Measurements from ENCODE around the gene CSTPP1.
"Not testable (repeated sequence)": the region's sequence is repeated elsewhere in the genome, so short reads cannot be mapped to it uniquely, and the experiment has no call there.

CSTPP1 gene

DNA sequence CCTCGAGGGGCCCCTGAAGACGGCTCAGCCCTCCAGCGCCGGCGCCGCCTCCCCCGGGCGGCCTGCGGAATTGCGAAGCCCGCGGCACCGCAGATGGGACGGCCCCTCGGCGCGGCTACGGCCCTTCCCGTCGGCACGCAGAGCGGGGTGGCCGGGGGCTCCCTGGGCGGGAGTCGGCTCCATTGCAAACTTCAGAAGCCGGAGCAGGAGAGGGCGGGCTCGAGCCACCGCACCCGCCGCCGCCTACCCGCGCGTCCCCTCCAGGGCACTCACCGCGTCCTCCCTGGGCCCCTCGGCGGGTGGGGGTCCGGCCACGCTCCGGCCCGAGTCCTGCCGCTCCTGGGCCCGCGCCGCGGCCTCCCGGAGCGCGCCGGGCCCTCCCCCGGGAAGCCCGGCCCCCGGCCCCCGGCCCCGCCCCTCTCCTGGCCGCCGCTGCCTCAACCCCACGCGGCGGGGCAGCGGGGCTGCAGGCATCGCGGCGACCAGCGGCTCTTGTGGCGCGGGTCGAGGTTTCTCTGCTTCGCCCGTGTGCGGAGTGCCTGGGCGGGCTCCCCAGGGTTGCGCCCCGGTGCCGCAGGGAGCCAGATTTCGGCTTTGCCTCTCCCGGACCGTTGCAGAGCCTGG lies 249.6 kb downstream of the CSTPP1 start, which contains the start of gene PACSIN3:
TSS of gene PACSIN3 (minus strand) at position 359 of the 624 bp plus-strand sequence. CDS start 3,707 bp downstream, outside the sequence.
- DNase-seq, result peak; percentile 76

GRCh38 chr11:47186700-47187695 lies 250.4 kb downstream of the CSTPP1 start:
- peak; percentile 66 for DNase-seq

DNA sequence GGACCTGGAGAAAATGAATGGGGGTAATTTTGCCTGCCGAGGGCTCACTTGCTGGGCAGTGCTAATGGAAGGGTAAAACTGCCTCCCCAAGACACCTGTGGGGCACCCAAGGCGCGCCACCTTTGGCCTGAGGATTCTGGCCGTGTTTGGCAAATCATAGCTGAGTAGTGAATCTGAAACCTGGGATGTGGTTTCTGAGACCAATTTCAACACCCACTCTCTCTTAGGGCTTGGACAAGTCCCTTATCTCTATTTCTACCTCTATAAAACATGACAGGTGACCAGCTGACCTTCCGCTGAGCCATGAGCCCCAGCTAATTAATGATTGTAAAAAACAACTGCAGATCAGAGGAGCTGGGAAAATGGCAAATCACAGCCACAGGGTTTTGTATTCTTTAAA lies 251.2 kb downstream of the CSTPP1 start:
- DNase-seq, result no peak

DNA sequence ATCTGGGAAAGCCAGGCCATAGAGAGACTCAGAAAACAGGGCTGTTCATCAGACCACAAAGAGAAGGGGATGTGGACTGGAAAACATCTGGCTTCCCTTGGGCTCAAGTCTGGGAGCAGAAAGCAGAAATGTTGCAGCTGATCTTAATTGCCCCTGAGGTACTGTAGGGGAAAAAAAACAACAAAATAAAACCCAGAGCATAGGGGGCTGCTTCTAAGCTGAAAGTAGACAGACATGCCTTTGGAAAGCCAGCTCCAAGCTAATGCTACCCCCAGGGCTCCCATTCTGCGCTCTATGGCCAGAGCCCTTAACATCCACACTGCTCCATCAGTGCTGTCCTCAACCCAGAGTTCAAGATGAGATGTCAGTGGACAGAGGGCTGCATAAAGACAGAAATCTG lies 251.7 kb downstream of the CSTPP1 start:
- DNase-seq, result no peak

- DNase-seq, result no peak
Observed at GRCh38 chr11:47189100-47189834, 252.7 kb downstream of the CSTPP1 start.

DNA sequence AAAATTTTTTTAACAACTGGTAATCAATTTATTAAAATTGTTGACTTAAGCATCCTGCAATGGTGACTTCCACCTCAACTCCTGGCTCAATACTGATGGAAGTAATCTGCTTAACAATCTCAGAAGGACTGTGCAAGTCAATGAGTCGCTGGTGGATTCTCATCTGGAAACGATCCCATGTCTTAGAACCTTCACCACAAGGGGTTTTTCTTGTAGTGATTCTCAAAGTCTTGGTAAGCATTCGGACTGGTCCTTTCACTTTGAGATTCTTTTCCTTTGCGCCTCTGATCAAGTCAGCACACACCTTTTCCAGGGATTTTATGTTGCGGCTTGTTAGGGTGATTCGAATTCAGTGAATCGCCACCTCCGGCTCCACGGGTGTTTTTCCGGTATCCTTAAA lies 254.6 kb downstream of the CSTPP1 start:
- not testable (repeated sequence) for DNase-seq

DNA sequence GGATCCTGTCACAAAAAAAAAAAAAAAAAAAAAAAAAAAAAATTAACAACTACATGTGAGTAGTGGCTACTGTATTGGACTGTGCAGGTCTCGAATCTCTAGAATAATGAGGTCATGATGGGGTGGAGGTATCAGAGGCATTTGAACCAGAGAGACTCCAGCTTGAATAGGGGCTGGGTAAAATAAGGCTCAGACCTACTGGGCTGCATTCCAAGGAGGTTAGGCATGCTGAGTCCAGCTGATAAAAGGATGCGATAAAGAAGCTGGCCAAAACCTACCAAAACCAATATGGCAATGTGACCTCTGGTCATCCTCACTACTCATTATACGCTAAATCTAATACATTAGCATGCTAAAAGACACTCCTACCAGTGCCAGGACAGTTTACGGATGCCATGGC lies 255.6 kb downstream of the CSTPP1 start:
- DNase-seq, result no peak

DNA sequence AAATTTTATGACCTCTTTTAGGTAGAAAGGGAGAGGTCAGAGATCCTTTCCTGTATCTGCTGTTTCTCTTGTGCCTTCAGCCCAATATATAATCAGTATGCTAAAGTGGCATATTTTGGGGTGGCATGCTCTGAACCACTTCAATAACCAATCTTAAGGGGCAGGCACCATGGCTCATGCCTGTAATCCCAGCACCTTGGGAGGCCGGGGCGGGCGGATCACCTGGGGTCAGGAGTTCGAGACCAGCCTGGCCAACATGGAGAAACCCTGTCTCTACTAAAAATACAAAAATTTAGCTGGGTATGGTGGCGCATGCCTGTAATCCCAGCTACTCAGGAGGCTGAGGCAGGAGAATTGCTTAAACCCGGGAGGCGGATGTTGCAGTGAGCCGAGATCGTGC lies 261.6 kb downstream of the CSTPP1 start:
- not testable (repeated sequence) for DNase-seq

DNA sequence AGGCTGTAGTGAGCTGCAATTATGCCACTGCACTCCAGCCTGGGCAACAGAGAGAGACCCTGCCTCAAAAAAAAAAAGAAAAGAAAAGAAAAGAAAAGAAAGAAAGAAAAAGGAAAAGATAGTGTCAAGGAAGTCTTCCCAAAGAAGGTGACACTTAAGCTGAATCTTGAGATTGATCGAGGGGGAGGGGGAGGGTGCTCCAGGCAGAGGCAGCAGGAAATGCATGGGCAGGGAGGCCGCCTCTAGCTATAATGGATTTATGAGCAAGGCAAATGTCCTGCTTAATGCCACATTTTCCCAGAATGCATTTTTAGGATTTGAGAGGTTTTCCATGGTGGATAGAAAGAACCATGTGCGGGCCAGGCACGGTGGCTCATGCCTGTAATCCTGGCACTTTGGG lies 264.5 kb downstream of the CSTPP1 start:
- DNase-seq, result no peak

GRCh38 chr11:47202576-47202975 lies 266.0 kb downstream of the CSTPP1 start:
- DNase-seq, result no peak

DNA sequence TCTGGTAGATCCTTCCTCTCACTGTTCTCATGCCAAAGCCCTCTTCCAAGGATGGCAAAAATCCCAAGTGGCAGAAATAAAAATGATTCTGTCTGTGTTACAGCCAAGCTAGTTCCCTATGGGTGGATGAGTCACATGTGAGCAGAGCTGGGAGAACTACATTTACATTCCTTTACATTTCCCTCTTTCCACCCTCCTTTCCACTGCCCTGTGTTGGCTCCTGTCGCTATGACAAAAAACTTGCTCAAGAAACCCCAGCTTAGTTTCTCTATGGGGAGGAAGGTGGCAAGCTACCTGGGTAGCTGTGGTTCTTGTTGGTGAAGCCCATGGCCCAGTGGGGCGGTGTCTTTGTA lies 268.1 kb downstream of the CSTPP1 start:
- DNase-seq, result no peak

GRCh38 chr11:47206577-47206976 lies 270.0 kb downstream of the CSTPP1 start:
- not testable (repeated sequence) for DNase-seq

GRCh38 chr11:47207459-47207858 lies 270.9 kb downstream of the CSTPP1 start:
- DNase-seq, result no peak

DNA sequence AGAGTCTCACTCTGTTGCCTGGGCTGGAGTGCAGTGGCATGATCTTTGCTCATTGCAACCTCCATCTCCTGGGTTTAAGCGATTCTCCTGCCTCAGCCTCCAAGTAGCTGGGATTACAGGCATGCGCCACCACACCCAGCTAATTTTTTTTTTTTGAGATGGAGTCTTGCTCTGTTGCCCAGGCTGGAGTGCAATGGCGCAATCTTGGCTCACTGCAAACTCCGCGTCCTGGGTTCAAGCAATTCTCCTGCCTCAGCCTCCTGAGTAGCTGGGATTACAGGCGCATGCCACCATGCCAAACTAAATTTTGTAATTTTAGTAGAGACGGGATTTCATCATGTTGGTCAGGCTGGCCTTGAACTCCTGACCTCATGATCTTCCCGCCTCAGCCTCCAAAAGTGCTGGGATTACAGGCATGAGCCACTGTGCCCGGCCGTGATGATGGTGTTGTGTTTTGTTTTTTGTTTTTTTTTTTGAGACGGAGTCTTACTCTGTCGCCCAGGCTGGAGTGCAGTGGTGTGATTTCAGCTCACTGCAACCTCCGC lies 271.5 kb downstream of the CSTPP1 start:
- not testable (repeated sequence) for DNase-seq

- DNase-seq, result no peak
Observed at GRCh38 chr11:47208628-47209027, 272.1 kb downstream of the CSTPP1 start.
